Measurements from ENCODE around the gene MBD5.

The MBD5 gene

GRCh38 chr2:148282201-148282600 lies 261.3 kb downstream of the MBD5 start:
- no peak for DNase-seq (ENCODE audit: low read depth)
- H3K4me3 ChIP-seq (ENCODE audit: low read depth, low read length), result no peak overlapping the region
- TF ChIP-seq CTCF (IDR thresholded peaks at IDR 0.05; ENCODE audit: low read depth, low read length, missing control alignments), result no peak
- in situ Hi-C loops (cut with HindIII; ENCODE audit: low sequenced_read_pairs), result no loop called here

GRCh38 chr2:148292431-148292830 lies 271.5 kb downstream of the MBD5 start:
- in situ Hi-C loops (cut with HindIII; ENCODE audit: low sequenced_read_pairs), result no loop called here
- TF ChIP-seq CTCF (IDR thresholded peaks at IDR 0.05; ENCODE audit: low read depth, low read length, missing control alignments), result no peak
- DNase-seq (ENCODE audit: low read depth), result no peak
- H3K4me3 ChIP-seq (ENCODE audit: low read depth, low read length), result no peak overlapping the region

GRCh38 chr2:148298196-148298595 lies 277.3 kb downstream of the MBD5 start:
- TF ChIP-seq CTCF (IDR thresholded peaks at IDR 0.05; ENCODE audit: low read depth, low read length, missing control alignments), result no peak
- in situ Hi-C loops (cut with HindIII; ENCODE audit: low sequenced_read_pairs), result no loop called here
- DNase-seq (ENCODE audit: low read depth), result no peak
- no peak overlapping the region for H3K4me3 ChIP-seq (ENCODE audit: low read depth, low read length)

GRCh38 chr2:148299616-148300015 lies 278.7 kb downstream of the MBD5 start:
- no peak for TF ChIP-seq CTCF (IDR thresholded peaks at IDR 0.05; ENCODE audit: low read depth, low read length, missing control alignments)
- in situ Hi-C loops (cut with HindIII; ENCODE audit: low sequenced_read_pairs), result loop anchor here (5.0 kb wide), 1 partner anchor 38 kb away; no protein-coding TSS in a partner anchor
- no peak overlapping the region for H3K4me3 ChIP-seq (ENCODE audit: low read depth, low read length)
- no peak for DNase-seq (ENCODE audit: low read depth)

GRCh38 chr2:148300544-148300943 lies 279.7 kb downstream of the MBD5 start:
- TF ChIP-seq CTCF (IDR thresholded peaks at IDR 0.05; ENCODE audit: low read depth, low read length, missing control alignments), result no peak
- no peak overlapping the region for H3K4me3 ChIP-seq (ENCODE audit: low read depth, low read length)
- in situ Hi-C loops (cut with HindIII; ENCODE audit: low sequenced_read_pairs), result loop anchor here (5.0 kb wide), 1 partner anchor 37 kb away; no protein-coding TSS in a partner anchor
- no peak for DNase-seq (ENCODE audit: low read depth)

- TF ChIP-seq CTCF (IDR thresholded peaks at IDR 0.05; ENCODE audit: low read depth, low read length, missing control alignments), result no peak
- no peak overlapping the region for H3K4me3 ChIP-seq (ENCODE audit: low read depth, low read length)
- in situ Hi-C loops (cut with HindIII; ENCODE audit: low sequenced_read_pairs), result loop anchor here (5.0 kb wide), 1 partner anchor 36 kb away; no protein-coding TSS in a partner anchor
- DNase-seq (ENCODE audit: low read depth), result no peak
These were observed 280.5 kb downstream of the MBD5 start for GRCh38 chr2:148301362-148301761.

- in situ Hi-C loops (cut with HindIII; ENCODE audit: low sequenced_read_pairs), result loop anchor here (5.0 kb wide), 1 partner anchor 35 kb away; no protein-coding TSS in a partner anchor
- TF ChIP-seq CTCF (IDR thresholded peaks at IDR 0.05; ENCODE audit: low read depth, low read length, missing control alignments), result no peak
- H3K4me3 ChIP-seq (ENCODE audit: low read depth, low read length), result no peak overlapping the region
- no peak for DNase-seq (ENCODE audit: low read depth)
These were observed 281.6 kb downstream of the MBD5 start for GRCh38 chr2:148302526-148302925.
